Measurements from ENCODE around the gene PDE6A.

The PDE6A gene

GRCh38 chr5:149937610-149938009 lies 7.0 kb downstream of the PDE6A start:
- Histone ChIP-seq H3K4me3 (ENCODE audit: low read length) (no peak overlapping the region), H3K4me1 (ENCODE audit: insufficient read depth, low read length) (peaks cover 5% of the 10 kb centered on the region; the same call in 1 of the 2 replicates), H3K27me3 (ENCODE audit: insufficient read depth, low read length) (no peaks in the 10 kb centered on the region), H3K9me3 (ENCODE audit: insufficient read depth, low read depth, low read length) (no peaks in the 10 kb centered on the region), H3K9ac (ENCODE audit: low read depth, low read length) (no peak overlapping the region), H3K27ac (ENCODE audit: low read depth, low read length) (no peak overlapping the region), H3K36me3 (ENCODE audit: insufficient read depth, low read length) (no peaks in the 10 kb centered on the region)
- 97% methylated on average over 1 of the region's 1 CpG for WGBS

- Histone ChIP-seq H3K9me3 (ENCODE audit: insufficient read depth, low read depth, low read length) (no peaks in the 10 kb centered on the region), H3K4me1 (ENCODE audit: insufficient read depth, low read length) (peaks cover 5% of the 10 kb centered on the region; the same call in 1 of the 2 replicates), H3K36me3 (ENCODE audit: insufficient read depth, low read length) (no peaks in the 10 kb centered on the region), H3K27me3 (ENCODE audit: insufficient read depth, low read length) (no peaks in the 10 kb centered on the region), H3K9ac (ENCODE audit: low read depth, low read length) (no peak overlapping the region), H3K27ac (ENCODE audit: low read depth, low read length) (no peak overlapping the region), H3K4me3 (ENCODE audit: low read length) (no peak overlapping the region)
- WGBS: 100% methylated on average over 3 of the region's 3 CpGs
Measured at GRCh38 chr5:149936700-149937091, 7.9 kb downstream of the PDE6A start.

- Histone ChIP-seq H3K27ac (ENCODE audit: low read depth, low read length) (no peak overlapping the region), H3K4me1 (ENCODE audit: insufficient read depth, low read length) (peaks cover 5% of the 10 kb centered on the region; the same call in 1 of the 2 replicates), H3K9me3 (ENCODE audit: insufficient read depth, low read depth, low read length) (no peaks in the 10 kb centered on the region), H3K27me3 (ENCODE audit: insufficient read depth, low read length) (no peaks in the 10 kb centered on the region), H3K4me3 (ENCODE audit: low read length) (no peak overlapping the region), H3K9ac (ENCODE audit: low read depth, low read length) (no peak overlapping the region), H3K36me3 (ENCODE audit: insufficient read depth, low read length) (no peaks in the 10 kb centered on the region)
- 83% methylated on average over 1 of the region's 1 CpG for WGBS
Measured at GRCh38 chr5:149936044-149936699, 8.4 kb downstream of the PDE6A start.

- H3K4me3 ChIP-seq (ENCODE audit: low read length): no peak overlapping the region
- H3K27ac ChIP-seq (ENCODE audit: low read depth, low read length): no peak overlapping the region
- H3K9ac ChIP-seq (ENCODE audit: low read depth, low read length): no peak overlapping the region
- H3K27me3 ChIP-seq (ENCODE audit: insufficient read depth, low read length): no peaks in the 10 kb centered on the region
- WGBS: 95% methylated on average over 8 of the region's 8 CpGs
- peaks cover 5% of the 10 kb centered on the region; the same call in 1 of the 2 replicates for H3K4me1 ChIP-seq (ENCODE audit: insufficient read depth, low read length)
- H3K9me3 ChIP-seq (ENCODE audit: insufficient read depth, low read depth, low read length): no peaks in the 10 kb centered on the region
- H3K36me3 ChIP-seq (ENCODE audit: insufficient read depth, low read length): no peaks in the 10 kb centered on the region
Measured at GRCh38 chr5:149935431-149935901, 9.1 kb downstream of the PDE6A start.

- H3K9ac ChIP-seq (ENCODE audit: low read depth, low read length): no peak overlapping the region
- no peaks in the 10 kb centered on the region for H3K9me3 ChIP-seq (ENCODE audit: insufficient read depth, low read depth, low read length)
- no peaks in the 10 kb centered on the region for H3K27me3 ChIP-seq (ENCODE audit: insufficient read depth, low read length)
- no peak overlapping the region for H3K27ac ChIP-seq (ENCODE audit: low read depth, low read length)
- H3K4me3 ChIP-seq (ENCODE audit: low read length): no peak overlapping the region
- WGBS: 87% methylated on average over 25 of the region's 25 CpGs
- no peaks in the 10 kb centered on the region for H3K36me3 ChIP-seq (ENCODE audit: insufficient read depth, low read length)
- H3K4me1 ChIP-seq (ENCODE audit: insufficient read depth, low read length): no peaks in the 10 kb centered on the region
Measured at GRCh38 chr5:149932445-149933350, 11.9 kb downstream of the PDE6A start.

- WGBS: 92% methylated on average over 14 of the region's 14 CpGs
- H3K4me1 ChIP-seq (ENCODE audit: insufficient read depth, low read length): no peaks in the 10 kb centered on the region
- H3K36me3 ChIP-seq (ENCODE audit: insufficient read depth, low read length): no peaks in the 10 kb centered on the region
- H3K9ac ChIP-seq (ENCODE audit: low read depth, low read length): no peak overlapping the region
- H3K9me3 ChIP-seq (ENCODE audit: insufficient read depth, low read depth, low read length): no peaks in the 10 kb centered on the region
- H3K4me3 ChIP-seq (ENCODE audit: low read length): no peak overlapping the region
- H3K27me3 ChIP-seq (ENCODE audit: insufficient read depth, low read length): no peaks in the 10 kb centered on the region
- H3K27ac ChIP-seq (ENCODE audit: low read depth, low read length): no peak overlapping the region
Measured at GRCh38 chr5:149931992-149932436, 12.6 kb downstream of the PDE6A start.

GRCh38 chr5:149930749-149931574 lies 13.6 kb downstream of the PDE6A start:
- Histone ChIP-seq H3K9me3 (ENCODE audit: insufficient read depth, low read depth, low read length) (no peaks in the 10 kb centered on the region), H3K27ac (ENCODE audit: low read depth, low read length) (no peak overlapping the region), H3K27me3 (ENCODE audit: insufficient read depth, low read length) (no peaks in the 10 kb centered on the region), H3K4me1 (ENCODE audit: insufficient read depth, low read length) (no peaks in the 10 kb centered on the region), H3K9ac (ENCODE audit: low read depth, low read length) (no peak overlapping the region), H3K4me3 (ENCODE audit: low read length) (no peak overlapping the region), H3K36me3 (ENCODE audit: insufficient read depth, low read length) (no peaks in the 10 kb centered on the region)
- WGBS: 90% methylated on average over 6 of the region's 7 CpGs

- Histone ChIP-seq H3K9ac (ENCODE audit: low read depth, low read length) (no peak overlapping the region), H3K9me3 (ENCODE audit: insufficient read depth, low read depth, low read length) (no peaks in the 10 kb centered on the region), H3K27ac (ENCODE audit: low read depth, low read length) (no peak overlapping the region), H3K27me3 (ENCODE audit: insufficient read depth, low read length) (no peaks in the 10 kb centered on the region), H3K4me3 (ENCODE audit: low read length) (no peak overlapping the region), H3K4me1 (ENCODE audit: insufficient read depth, low read length) (no peaks in the 10 kb centered on the region), H3K36me3 (ENCODE audit: insufficient read depth, low read length) (no peaks in the 10 kb centered on the region)
- 97% methylated on average over 6 of the region's 6 CpGs for whole genome bisulfite sequencing
Measured at GRCh38 chr5:149930043-149930748, 14.4 kb downstream of the PDE6A start.

GRCh38 chr5:149924486-149924885 lies 20.1 kb downstream of the PDE6A start:
- no peak overlapping the region for H3K27ac ChIP-seq (ENCODE audit: low read depth, low read length)
- 92% methylated on average over 4 of the region's 5 CpGs for WGBS

GRCh38 chr5:149922950-149923349 lies 21.6 kb downstream of the PDE6A start:
- Histone ChIP-seq H3K4me3 (ENCODE audit: low read length) (no peak overlapping the region), H3K9me3 (ENCODE audit: insufficient read depth, low read depth, low read length) (no peaks in the 10 kb centered on the region), H3K36me3 (ENCODE audit: insufficient read depth, low read length) (no peaks in the 10 kb centered on the region), H3K4me1 (ENCODE audit: insufficient read depth, low read length) (no peaks in the 10 kb centered on the region), H3K9ac (ENCODE audit: low read depth, low read length) (no peak overlapping the region), H3K27me3 (ENCODE audit: insufficient read depth, low read length) (no peaks in the 10 kb centered on the region), H3K27ac (ENCODE audit: low read depth, low read length) (no peak overlapping the region)
- WGBS: 93% methylated on average over 6 of the region's 6 CpGs

More at GRCh38 chr5:149924486-149924885, 20.1 kb downstream of the PDE6A start:
- Histone ChIP-seq H3K4me3 (ENCODE audit: low read length) (no peak overlapping the region), H3K4me1 (ENCODE audit: insufficient read depth, low read length) (no peaks in the 10 kb centered on the region), H3K27me3 (ENCODE audit: insufficient read depth, low read length) (no peaks in the 10 kb centered on the region), H3K9me3 (ENCODE audit: insufficient read depth, low read depth, low read length) (no peaks in the 10 kb centered on the region), H3K9ac (ENCODE audit: low read depth, low read length) (no peak overlapping the region), H3K36me3 (ENCODE audit: insufficient read depth, low read length) (no peaks in the 10 kb centered on the region)
